Measurements from ENCODE around the gene LONP1.

Gene LONP1

DNA sequence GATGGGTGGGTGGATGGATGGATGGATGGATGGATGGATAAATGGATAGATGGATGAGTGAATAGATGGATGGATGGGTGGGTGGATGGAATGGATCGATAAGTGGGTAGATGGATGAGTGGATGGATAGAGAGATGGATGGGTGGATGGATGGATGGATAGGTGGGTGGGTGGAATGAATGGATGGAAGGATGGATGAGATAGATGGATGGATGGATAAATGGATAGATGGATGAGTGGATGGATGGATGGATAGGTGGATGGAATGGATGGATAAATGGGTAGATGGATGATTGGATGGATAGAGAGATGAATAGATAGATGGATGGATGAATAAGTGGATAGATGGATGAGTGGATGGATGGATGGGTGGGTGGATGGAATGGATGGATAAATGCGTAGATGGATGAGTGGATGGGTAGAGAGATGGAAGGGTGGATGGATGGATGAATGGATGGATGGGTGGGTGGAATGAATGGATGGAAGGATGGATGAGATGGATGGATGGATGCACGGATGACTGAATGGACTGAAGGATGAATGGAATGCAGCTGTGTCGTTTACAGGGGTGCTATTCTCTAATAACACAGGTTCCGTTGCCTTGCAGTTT, 42.8 kb upstream of the LONP1 start:
- Histone ChIP-seq H3K4me3 (replicated peaks; ENCODE audit: insufficient read depth, low read length) (no peak overlapping the region), H3K27ac (replicated peaks) (no peak overlapping the region), H3K27me3 (ENCODE audit: insufficient read depth, poor library complexity, severe bottlenecking) (no peaks in the 10 kb centered on the region)
- DNase-seq (ENCODE audit: low read depth in 1 of 2, low spot score in 1 of 2): no peak
- no peak for TF ChIP-seq CTCF (IDR thresholded peaks at IDR 0.05; ENCODE audit: insufficient read depth, low read length)
- TF ChIP-seq, protein P1, sequence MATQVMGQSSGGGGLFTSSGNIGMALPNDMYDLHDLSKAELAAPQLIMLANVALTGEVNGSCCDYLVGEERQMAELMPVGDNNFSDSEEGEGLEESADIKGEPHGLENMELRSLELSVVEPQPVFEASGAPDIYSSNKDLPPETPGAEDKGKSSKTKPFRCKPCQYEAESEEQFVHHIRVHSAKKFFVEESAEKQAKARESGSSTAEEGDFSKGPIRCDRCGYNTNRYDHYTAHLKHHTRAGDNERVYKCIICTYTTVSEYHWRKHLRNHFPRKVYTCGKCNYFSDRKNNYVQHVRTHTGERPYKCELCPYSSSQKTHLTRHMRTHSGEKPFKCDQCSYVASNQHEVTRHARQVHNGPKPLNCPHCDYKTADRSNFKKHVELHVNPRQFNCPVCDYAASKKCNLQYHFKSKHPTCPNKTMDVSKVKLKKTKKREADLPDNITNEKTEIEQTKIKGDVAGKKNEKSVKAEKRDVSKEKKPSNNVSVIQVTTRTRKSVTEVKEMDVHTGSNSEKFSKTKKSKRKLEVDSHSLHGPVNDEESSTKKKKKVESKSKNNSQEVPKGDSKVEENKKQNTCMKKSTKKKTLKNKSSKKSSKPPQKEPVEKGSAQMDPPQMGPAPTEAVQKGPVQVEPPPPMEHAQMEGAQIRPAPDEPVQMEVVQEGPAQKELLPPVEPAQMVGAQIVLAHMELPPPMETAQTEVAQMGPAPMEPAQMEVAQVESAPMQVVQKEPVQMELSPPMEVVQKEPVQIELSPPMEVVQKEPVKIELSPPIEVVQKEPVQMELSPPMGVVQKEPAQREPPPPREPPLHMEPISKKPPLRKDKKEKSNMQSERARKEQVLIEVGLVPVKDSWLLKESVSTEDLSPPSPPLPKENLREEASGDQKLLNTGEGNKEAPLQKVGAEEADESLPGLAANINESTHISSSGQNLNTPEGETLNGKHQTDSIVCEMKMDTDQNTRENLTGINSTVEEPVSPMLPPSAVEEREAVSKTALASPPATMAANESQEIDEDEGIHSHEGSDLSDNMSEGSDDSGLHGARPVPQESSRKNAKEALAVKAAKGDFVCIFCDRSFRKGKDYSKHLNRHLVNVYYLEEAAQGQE (IDR thresholded peaks at IDR 0.05; ENCODE audit: insufficient replicate concordance, low read depth): no peak
- no peak for TF ChIP-seq SPI1 (IDR thresholded peaks at IDR 0.05; ENCODE audit: borderline replicate concordance, low read depth)
- TF ChIP-seq POLR2AphosphoS5 (IDR thresholded peaks at IDR 0.05; ENCODE audit: low read depth): no peak
- TF ChIP-seq GABPA (IDR thresholded peaks at IDR 0.05; ENCODE audit: low read depth): no peak

- TF ChIP-seq CTCF (IDR thresholded peaks at IDR 0.05; ENCODE audit: insufficient read depth, low read length) (no peak), POLR2AphosphoS5 (IDR thresholded peaks at IDR 0.05; ENCODE audit: low read depth) (no peak), SPI1 (IDR thresholded peaks at IDR 0.05; ENCODE audit: borderline replicate concordance, low read depth) (no peak), GABPA (IDR thresholded peaks at IDR 0.05; ENCODE audit: low read depth) (no peak)
- TF ChIP-seq, protein P1 (IDR thresholded peaks at IDR 0.05; ENCODE audit: insufficient replicate concordance, low read depth): no peak
- Histone ChIP-seq H3K27me3 (ENCODE audit: insufficient read depth, poor library complexity, severe bottlenecking) (no peaks in the 10 kb centered on the region), H3K27ac (replicated peaks) (no peak overlapping the region), H3K4me3 (replicated peaks; ENCODE audit: insufficient read depth, low read length) (no peak overlapping the region)
- no peak for DNase-seq (ENCODE audit: low read depth in 1 of 2, low spot score in 1 of 2)
These were observed 33.8 kb upstream of the LONP1 start for GRCh38 chr19:5753743-5754142.

- DNase-seq (ENCODE audit: low read depth in 1 of 2, low spot score in 1 of 2): no peak
- H3K27ac ChIP-seq (replicated peaks): no peak overlapping the region
- no peak for TF ChIP-seq SPI1 (IDR thresholded peaks at IDR 0.05; ENCODE audit: borderline replicate concordance, low read depth)
- TF ChIP-seq, protein P1 (IDR thresholded peaks at IDR 0.05; ENCODE audit: insufficient replicate concordance, low read depth): no peak
- H3K27me3 ChIP-seq (ENCODE audit: insufficient read depth, poor library complexity, severe bottlenecking): no peaks in the 10 kb centered on the region
- H3K4me3 ChIP-seq (replicated peaks; ENCODE audit: insufficient read depth, low read length): no peak overlapping the region
These were observed 31.8 kb upstream of the LONP1 start for GRCh38 chr19:5751709-5752108.
